OCI-LY1 (cell line): ENCODE results near the gene GPBAR1.

Experiments
- CTCF ChIP-seq: fragments of 200-600 bp; sonication (generic), shearing (Covaris generic); IDR thresholded peaks from 2 replicates; pipeline ENCODE4 v1.5.1; 2017; ENCODE audit warnings: mild to moderate bottlenecking, antibody characterized with exemption, low read length, moderate library complexity, mixed read lengths
- EZH2 ChIP-seq: fragments of 200-600 bp; sonication (generic), shearing (Covaris generic); IDR thresholded peaks from 2 replicates; pipeline ENCODE4 v1.8.0; 2017; ENCODE audit warnings: borderline replicate concordance, mixed run types, mild to moderate bottlenecking, antibody characterized with exemption, low read length, moderate library complexity, mixed read lengths

- TF ChIP-seq EZH2 (no peak), CTCF (peak; percentile 72)
Observed at GRCh38 chr2:218257390-218257981, 3.3 kb upstream of the GPBAR1 start.
